H9 (cell line): Measurements from ENCODE around the gene RFWD3. TPM values are rescaled to one million over a fixed set of nuclear protein-coding genes. Genes with fewer than 3 reads are reported as not detected.

Source experiments
- DNase-seq: peaks from one replicate; pipeline ENCODE4 v3.0.0-alpha.2; 2017
- H2AFZ ChIP-seq: one replicate; pipeline ENCODE4 v1.6.1; 2013; ENCODE audit warnings: mild to moderate bottlenecking, low read length, control low read depth, moderate library complexity
- H2AK5ac ChIP-seq: 2 replicates; pipeline ENCODE4 v1.6.1; 2013; ENCODE audit warnings: low read length, control low read depth, mixed read lengths; ENCODE audit not compliant: insufficient read length
- H2BK120ac ChIP-seq: one replicate; pipeline ENCODE4 v1.6.1; 2013; ENCODE audit warnings: low read depth, mild to moderate bottlenecking, low read length, control low read depth, inconsistent platforms; ENCODE audit not compliant: poor library complexity, severe bottlenecking
- H2BK12ac ChIP-seq: 2 replicates; pipeline ENCODE4 v1.6.1; 2013; ENCODE audit warnings: low read length, control low read depth, mixed read lengths, low read depth; ENCODE audit not compliant: insufficient read length
- H2BK15ac ChIP-seq: 2 replicates; pipeline ENCODE4 v1.6.1; 2013; ENCODE audit warnings: low read depth, low read length, control low read depth
- H2BK20ac ChIP-seq: one replicate; pipeline ENCODE4 v1.6.1; 2013; ENCODE audit warnings: low read depth, mild to moderate bottlenecking, low read length, control low read depth, inconsistent platforms; ENCODE audit not compliant: poor library complexity, severe bottlenecking
- H2BK5ac ChIP-seq: 2 replicates; pipeline ENCODE4 v1.6.1; 2013; ENCODE audit warnings: low read length, control low read depth, mixed read lengths; ENCODE audit not compliant: insufficient read length
- H3K14ac ChIP-seq: 2 replicates; pipeline ENCODE4 v1.6.1; 2013; ENCODE audit warnings: low read length, control low read depth; ENCODE audit not compliant: insufficient read depth
- H3K18ac ChIP-seq: 2 replicates; pipeline ENCODE4 v1.6.1; 2013; ENCODE audit warnings: low read depth, mild to moderate bottlenecking, mixed read lengths, low read length, control low read depth; ENCODE audit not compliant: insufficient read length
- H3K23ac ChIP-seq: 2 replicates; pipeline ENCODE4 v1.6.1; 2013; ENCODE audit warnings: low read length, control low read depth, mixed read lengths, low read depth; ENCODE audit not compliant: insufficient read length
- H3K23me2 ChIP-seq: 2 replicates; pipeline ENCODE4 v1.6.1; 2013; ENCODE audit warnings: low read depth, mild to moderate bottlenecking, mixed read lengths, low read length, control low read depth; ENCODE audit not compliant: insufficient read length, poor library complexity, severe bottlenecking
- H3K27ac ChIP-seq: 2 replicates; pipeline ENCODE4 v1.5.1; 2013; ENCODE audit warnings: low read length, control low read depth, mixed read lengths, low read depth; ENCODE audit not compliant: insufficient read length
- H3K27me3 ChIP-seq: 2 replicates; pipeline ENCODE4 v1.6.1; 2013; ENCODE audit warnings: low read length, control low read depth, inconsistent platforms; ENCODE audit not compliant: insufficient read depth
- H3K4ac ChIP-seq: 2 replicates; pipeline ENCODE4 v1.6.1; 2013; ENCODE audit warnings: low read depth, mild to moderate bottlenecking, control low read depth, inconsistent platforms, low read length, moderate library complexity
- H3K4me1 ChIP-seq: 2 replicates; pipeline ENCODE4 v1.6.1; 2013; ENCODE audit warnings: low read length, control low read depth, inconsistent platforms; ENCODE audit not compliant: insufficient read depth
- H3K4me2 ChIP-seq: 2 replicates; pipeline ENCODE4 v1.6.1; 2013; ENCODE audit warnings: low read length, control low read depth, mixed read lengths; ENCODE audit not compliant: insufficient read length, insufficient read depth
- H3K56ac ChIP-seq: 2 replicates; pipeline ENCODE4 v1.6.1; 2013; ENCODE audit warnings: low read depth, mild to moderate bottlenecking, mixed read lengths, low read length, control low read depth; ENCODE audit not compliant: insufficient read length
- H3K79me1 ChIP-seq: 2 replicates; pipeline ENCODE4 v1.6.1; 2013; ENCODE audit warnings: low read depth, mild to moderate bottlenecking, moderate library complexity, low read length, control low read depth, inconsistent platforms; ENCODE audit not compliant: insufficient read depth, poor library complexity, severe bottlenecking
- H3K79me2 ChIP-seq: 2 replicates; pipeline ENCODE4 v1.6.1; 2013; ENCODE audit warnings: low read length, control low read depth, inconsistent platforms; ENCODE audit not compliant: insufficient read depth
- H3K9ac ChIP-seq: 2 replicates; pipeline ENCODE4 v1.6.1; 2013; ENCODE audit warnings: low read length, control low read depth, mixed read lengths; ENCODE audit not compliant: insufficient read length; ENCODE audit errors: extremely low read depth
- H3K9me3 ChIP-seq: one replicate; pipeline ENCODE4 v1.6.1; 2013; ENCODE audit warnings: low read depth, low read length, inconsistent platforms; ENCODE audit not compliant: control insufficient read depth
- H3T11ph ChIP-seq: one replicate; pipeline ENCODE4 v1.6.1; 2013; ENCODE audit warnings: mild to moderate bottlenecking, low read length, control low read depth, inconsistent platforms
- H4K20me1 ChIP-seq: one replicate; pipeline ENCODE4 v1.6.1; 2013; ENCODE audit not compliant: control insufficient read depth, insufficient read length, insufficient read depth
- H4K5ac ChIP-seq: 2 replicates; pipeline ENCODE4 v1.6.1; 2013; ENCODE audit warnings: low read depth, mild to moderate bottlenecking, mixed read lengths, low read length, control low read depth; ENCODE audit not compliant: insufficient read length
- H4K8ac ChIP-seq: replicated peaks from 2 replicates; pipeline ENCODE4 v1.6.1; 2013; ENCODE audit warnings: low read length, control low read depth, mixed read lengths, low read depth; ENCODE audit not compliant: insufficient read length
- H4K91ac ChIP-seq: 2 replicates; pipeline ENCODE4 v1.6.1; 2013; ENCODE audit warnings: low read depth, mild to moderate bottlenecking, moderate library complexity, mixed read lengths, low read length, control low read depth; ENCODE audit not compliant: insufficient read length
- H3K27ac Mint-ChIP-seq, 3 experiments: 2 replicates in 2 of 3; 3 replicates in 1 of 3; pipeline ENCODE4 v1.8.0; 2020 to 2021; ENCODE audit warnings: mixed read lengths in 3 of 3, mild to moderate bottlenecking in 1 of 3, moderate library complexity in 1 of 3
- H3K27me3 Mint-ChIP-seq: 2 replicates; pipeline ENCODE4 v1.8.0; 2021; ENCODE audit warnings: low read depth, mild to moderate bottlenecking, moderate library complexity, mixed read lengths
- H3K36me3 Mint-ChIP-seq, 3 experiments: 2 replicates in 2 of 3; 3 replicates in 1 of 3; pipeline ENCODE4 v1.8.0; 2020 to 2021; ENCODE audit warnings: low read depth in 3 of 3, mixed read lengths in 3 of 3; ENCODE audit not compliant: insufficient read depth in 1 of 3
- H3K4me1 Mint-ChIP-seq, 2 experiments: 2 replicates each; pipeline ENCODE4 v1.8.0; 2020; ENCODE audit warnings: mixed read lengths in 2 of 2
- H3K4me3 Mint-ChIP-seq, 2 experiments: 2 replicates in 1 of 2; 3 replicates in 1 of 2; pipeline ENCODE4 v1.8.0; 2020 to 2021; ENCODE audit warnings: mild to moderate bottlenecking in 2 of 2, mixed read lengths in 2 of 2, moderate library complexity in 1 of 2
- H3K9me3 Mint-ChIP-seq, 2 experiments: 2 replicates in 1 of 2; 3 replicates in 1 of 2; pipeline ENCODE4 v1.8.0; 2020; ENCODE audit warnings: mild to moderate bottlenecking in 2 of 2, mixed read lengths in 2 of 2, moderate library complexity in 1 of 2
- WGBS: extraction: QIAGEN DNeasy Blood & Tissue Kit; methylation state at CpG from one replicate; pipeline ENCODE4 v1.1.7; 2013; ENCODE audit warnings: missing lambda C conversion rate, low lambda C conversion rate, mixed read lengths; ENCODE audit not compliant: insufficient read length; ENCODE audit errors: extremely low coverage; 5-methylcytosine and 5-hydroxymethylcytosine counted together
- total RNA-seq: library from RNA; stranded (reverse); gene quantifications from 2 replicates; pipeline ENCODE4 v1.2.1, GENCODE V29; 2021
- TF ChIP-seq, protein P1 (sequence below): fragments of 200-600 bp; sonication (generic); conservative IDR thresholded peaks from 3 replicates; pipeline ENCODE4 v1.8.0; 2021; ENCODE audit warnings: antibody characterized with exemption, mild to moderate bottlenecking

Gene RFWD3
- total RNA-seq, 1 experiment from 2014 or later, result 114 TPM

DNA sequence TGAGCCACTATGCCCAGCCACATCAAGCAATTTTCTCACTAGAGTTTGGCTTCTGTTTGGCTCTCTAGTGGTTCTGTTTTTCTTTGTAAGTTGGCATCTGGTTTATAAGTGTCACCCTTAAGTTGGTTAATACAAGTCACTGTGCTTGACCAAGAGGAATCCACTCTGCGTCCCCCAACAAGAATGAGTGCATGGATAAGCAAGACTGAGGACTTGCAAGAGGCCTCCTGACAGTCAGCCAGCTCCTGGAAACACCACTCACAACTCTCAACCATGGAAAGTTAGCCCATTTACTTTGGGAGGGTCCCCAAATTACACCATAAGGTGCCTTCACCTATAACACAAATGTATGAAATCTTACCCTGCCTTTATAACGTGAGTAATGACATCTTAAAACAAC, 7.6 kb downstream of the RFWD3 start:
- H3K79me2 ChIP-seq, result peaks cover 37% of the 10 kb centered on the region
- no peak overlapping the region for H2BK15ac ChIP-seq
- H3T11ph ChIP-seq, result no peak overlapping the region
- H3K23me2 ChIP-seq, result no peaks in the 10 kb centered on the region
- no peak overlapping the region for H3K4ac ChIP-seq
- WGBS, result no CpG with 5 or more reads among the region's 2 CpGs
- H3K27ac Mint-ChIP-seq, result no peak overlapping the region
- no peak overlapping the region for H2BK5ac ChIP-seq
- H3K18ac ChIP-seq, result no peak overlapping the region
- no peak overlapping the region for H4K8ac ChIP-seq
- peaks cover 0 to 12% of the 10 kb centered on the region in 2 experiments; a peak in 2 of 4 replicates for H3K4me1 Mint-ChIP-seq
- H3K9ac ChIP-seq, result no peak overlapping the region
- H3K56ac ChIP-seq, result no peak overlapping the region
- H3K4me2 ChIP-seq, result no peak overlapping the region
- H2AFZ ChIP-seq, result no peak overlapping the region
- no peak overlapping the region for H2BK12ac ChIP-seq
- H3K9me3 Mint-ChIP-seq, result no peaks in the 10 kb centered on the region
- no peak overlapping the region for H4K5ac ChIP-seq
- no peak overlapping the region for H2AK5ac ChIP-seq
- H2BK20ac ChIP-seq, result no peak overlapping the region
- no peak overlapping the region for H3K23ac ChIP-seq
- H3K9me3 ChIP-seq, result no peaks in the 10 kb centered on the region
- no peak overlapping the region; a peak in 1 of 5 replicates for H3K4me3 Mint-ChIP-seq
- H4K20me1 ChIP-seq, result no peaks in the 10 kb centered on the region
- no peaks in the 10 kb centered on the region for H3K4me1 ChIP-seq
- peaks cover 58 to 92% (median 76%) of the 10 kb centered on the region in 3 experiments; a peak in 6 of 7 replicates for H3K36me3 Mint-ChIP-seq
- no peaks in the 10 kb centered on the region for H3K27me3 ChIP-seq
- no peak for DNase-seq
- H4K91ac ChIP-seq, result no peak overlapping the region
- no peak overlapping the region for H3K27ac ChIP-seq
- H2BK120ac ChIP-seq, result no peak overlapping the region
- H3K27me3 Mint-ChIP-seq, result no peaks in the 10 kb centered on the region
- H3K14ac ChIP-seq, result no peak overlapping the region
- TF ChIP-seq, protein P1, sequence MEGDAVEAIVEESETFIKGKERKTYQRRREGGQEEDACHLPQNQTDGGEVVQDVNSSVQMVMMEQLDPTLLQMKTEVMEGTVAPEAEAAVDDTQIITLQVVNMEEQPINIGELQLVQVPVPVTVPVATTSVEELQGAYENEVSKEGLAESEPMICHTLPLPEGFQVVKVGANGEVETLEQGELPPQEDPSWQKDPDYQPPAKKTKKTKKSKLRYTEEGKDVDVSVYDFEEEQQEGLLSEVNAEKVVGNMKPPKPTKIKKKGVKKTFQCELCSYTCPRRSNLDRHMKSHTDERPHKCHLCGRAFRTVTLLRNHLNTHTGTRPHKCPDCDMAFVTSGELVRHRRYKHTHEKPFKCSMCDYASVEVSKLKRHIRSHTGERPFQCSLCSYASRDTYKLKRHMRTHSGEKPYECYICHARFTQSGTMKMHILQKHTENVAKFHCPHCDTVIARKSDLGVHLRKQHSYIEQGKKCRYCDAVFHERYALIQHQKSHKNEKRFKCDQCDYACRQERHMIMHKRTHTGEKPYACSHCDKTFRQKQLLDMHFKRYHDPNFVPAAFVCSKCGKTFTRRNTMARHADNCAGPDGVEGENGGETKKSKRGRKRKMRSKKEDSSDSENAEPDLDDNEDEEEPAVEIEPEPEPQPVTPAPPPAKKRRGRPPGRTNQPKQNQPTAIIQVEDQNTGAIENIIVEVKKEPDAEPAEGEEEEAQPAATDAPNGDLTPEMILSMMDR, result no peak
- H3K79me1 ChIP-seq, result peaks cover 19% of the 10 kb centered on the region
